ENCODE measurements around the gene GBP7.

The GBP7 gene

DNA sequence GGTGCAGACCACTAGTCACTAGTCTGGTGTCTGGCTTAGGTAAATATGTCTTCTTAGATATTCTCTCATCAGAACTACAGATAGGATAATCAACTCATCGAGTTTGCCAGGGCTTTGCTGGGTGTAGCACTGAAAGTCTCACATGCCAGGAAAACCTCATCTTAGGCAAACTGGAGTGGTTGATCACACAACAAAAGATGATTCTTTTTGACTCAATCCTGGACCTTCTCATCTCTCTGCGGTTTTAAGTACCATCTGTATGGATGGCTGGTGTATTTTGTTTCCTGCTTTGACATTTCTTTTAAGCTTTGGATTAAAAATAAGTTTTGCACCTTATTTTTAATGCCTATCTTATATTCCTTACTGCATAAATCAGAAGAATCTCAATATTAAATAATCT, 61.1 kb downstream of the GBP7 start:
- DNase-seq, result peak in 1 of 5 experiments; percentile 26

DNA sequence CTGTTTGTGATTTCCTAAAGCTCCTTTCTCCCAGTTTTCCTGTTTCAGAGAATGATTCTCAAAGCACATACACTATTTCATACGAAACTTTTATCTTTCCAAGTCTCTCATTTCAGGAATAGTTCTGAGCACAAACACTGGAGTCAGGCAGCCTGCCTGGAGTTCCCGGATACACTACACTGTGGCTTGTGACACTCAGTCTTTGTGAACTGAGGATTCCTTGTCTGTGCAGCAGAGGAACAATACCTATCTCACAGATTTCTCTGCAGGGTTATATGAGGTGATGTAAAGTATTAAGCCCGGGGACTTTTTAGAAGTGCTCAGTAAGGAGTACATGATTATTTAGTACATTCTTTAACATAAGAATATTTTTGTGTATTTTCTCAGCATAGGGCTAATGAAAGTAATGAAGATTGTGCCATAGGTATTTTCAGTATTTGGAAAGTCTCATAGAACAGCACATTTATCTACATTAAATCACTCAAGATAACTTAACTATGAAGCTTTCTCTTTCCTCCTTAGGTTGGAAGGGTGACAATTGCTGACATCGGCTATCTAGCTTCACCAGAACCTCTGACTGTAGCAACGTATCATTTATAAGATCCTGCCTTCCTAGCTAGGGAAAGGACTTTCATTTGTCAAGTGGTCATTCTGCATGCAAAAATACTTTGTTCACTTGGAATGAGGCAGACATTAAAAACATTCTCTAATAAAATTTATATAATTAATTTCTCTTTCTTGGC, 62.8 kb downstream of the GBP7 start:
- no peak for DNase-seq

DNA sequence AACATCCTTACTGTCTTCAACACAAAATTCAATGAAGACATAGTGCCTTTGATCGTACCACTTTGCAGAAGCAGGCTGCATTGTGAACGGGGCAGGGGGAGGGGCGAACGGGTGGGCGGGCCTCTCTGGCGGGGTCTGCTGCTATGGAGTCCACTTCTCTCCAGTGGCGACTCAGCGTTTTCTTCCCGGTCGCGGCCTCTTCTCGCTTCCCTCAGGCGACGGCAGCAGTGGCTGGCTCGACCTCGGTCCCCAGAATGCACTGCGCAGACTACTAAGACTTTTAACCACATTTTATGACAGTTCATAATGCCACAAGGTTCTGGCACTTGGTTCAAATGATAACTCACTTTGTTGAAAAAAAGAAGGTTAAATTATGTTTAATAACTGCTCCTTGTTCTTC, 71.1 kb downstream of the GBP7 start:
- no peak for DNase-seq

- DNase-seq, result no peak
These were observed 71.7 kb downstream of the GBP7 start for GRCh38 chr1:89104147-89104546.

DNA sequence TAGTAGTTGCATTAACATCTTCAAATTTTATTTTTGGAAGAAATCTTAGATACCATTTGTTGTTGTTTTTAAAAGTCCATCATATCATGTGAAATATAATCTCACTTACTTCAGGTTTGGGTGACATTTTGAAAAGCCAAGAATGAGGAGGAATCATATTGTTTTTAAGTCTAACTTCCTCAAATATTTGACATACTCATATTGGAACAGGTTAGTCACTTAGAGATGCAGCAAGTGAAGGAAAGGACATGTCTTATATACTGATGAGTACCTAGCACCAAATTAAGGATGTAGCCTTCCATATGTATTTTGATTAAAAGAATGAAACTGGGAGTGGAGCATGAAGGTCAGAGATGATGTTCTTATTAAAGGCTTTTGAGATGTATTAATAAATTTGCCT, 73.8 kb downstream of the GBP7 start:
- DNase-seq, result no peak

DNA sequence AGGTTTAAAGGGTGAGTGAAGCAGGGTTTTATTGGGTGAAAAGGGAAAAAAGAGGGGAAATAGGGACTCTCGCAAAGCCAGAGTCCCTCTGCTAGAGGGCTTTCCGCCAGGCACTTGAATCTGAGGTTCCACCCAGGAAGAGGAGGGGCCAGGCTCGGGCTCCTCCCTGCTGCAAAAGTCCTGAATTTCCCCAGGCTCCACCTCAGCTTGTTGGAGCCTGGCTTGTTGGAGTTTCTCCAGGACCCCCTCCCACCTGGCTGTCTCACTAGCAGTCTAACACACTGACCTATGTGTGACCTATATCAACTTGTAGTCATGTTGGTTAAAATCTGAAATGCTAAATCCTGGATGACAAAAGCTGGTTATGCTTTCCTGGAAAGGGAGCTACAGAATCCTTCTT, 75.4 kb downstream of the GBP7 start:
- DNase-seq, result no peak

- DNase-seq, result no peak
These were observed 76.9 kb downstream of the GBP7 start for GRCh38 chr1:89098857-89099256.

GRCh38 chr1:89095737-89096136, 80.1 kb downstream of the GBP7 start:
- DNase-seq, result no peak

- DNase-seq, result no peak
These were observed 85.8 kb downstream of the GBP7 start for GRCh38 chr1:89089962-89090361.

- DNase-seq, result no peak
These were observed 87.2 kb downstream of the GBP7 start for GRCh38 chr1:89088572-89088971.

DNA sequence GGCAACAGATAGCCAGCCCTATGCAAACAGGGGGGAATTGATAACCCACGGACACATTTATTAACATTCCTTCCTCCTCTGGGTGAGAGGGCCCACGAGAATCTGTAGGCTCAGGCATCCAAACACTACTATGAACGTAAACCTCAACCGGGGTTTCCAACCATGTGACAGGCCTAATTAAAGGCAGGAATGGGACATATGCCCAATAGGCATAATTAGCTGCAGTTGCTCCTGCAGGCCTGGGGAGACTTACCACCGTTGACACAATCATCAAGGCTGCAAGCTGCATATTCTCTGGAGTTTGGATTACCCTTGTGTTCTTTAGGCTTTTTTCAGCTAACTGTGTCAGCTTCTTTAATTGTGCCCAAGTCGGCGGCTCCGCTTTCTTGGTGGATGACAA, 88.6 kb downstream of the GBP7 start:
- no peak for DNase-seq

DNA sequence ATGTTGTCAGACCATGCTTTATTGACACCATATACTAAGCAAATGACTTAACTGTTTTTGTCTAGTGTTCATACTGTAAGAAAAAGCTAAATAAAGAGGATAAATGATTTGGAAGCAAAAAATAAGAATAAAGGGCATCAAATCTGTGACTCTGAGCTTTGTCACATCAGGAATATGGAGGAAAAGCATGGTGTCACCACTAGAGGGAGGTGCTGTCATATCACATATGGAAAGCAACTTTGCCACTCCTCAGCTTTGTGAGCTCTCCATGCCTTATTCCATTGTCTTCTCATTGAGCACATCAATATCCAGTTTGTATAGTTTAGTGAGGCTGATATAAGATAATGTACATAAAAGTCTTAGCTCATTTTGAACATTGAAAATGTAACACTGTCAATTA, 90.0 kb downstream of the GBP7 start:
- peak in 2 of 5 experiments; percentile 33 to 63 for DNase-seq

Data from T-helper 2 cell (primary cell).